Endodermal cell (in vitro differentiated cells): ENCODE data around the gene FKBP6. TPM values are rescaled to one million over a fixed set of nuclear protein-coding genes. Genes with fewer than 3 reads are reported as not detected.

Experiments
- DNase-seq: peaks from one replicate; pipeline ENCODE4 v3.0.0-alpha.2; 2017
- H3K27ac ChIP-seq: 2 replicates; pipeline ENCODE4 v1.5.1; 2013; ENCODE audit warnings: mild to moderate bottlenecking, low read depth, low read length, moderate library complexity
- H3K27me3 ChIP-seq: 2 replicates; pipeline ENCODE4 v1.6.1; 2013; ENCODE audit warnings: mild to moderate bottlenecking, low read length, moderate library complexity; ENCODE audit not compliant: insufficient read depth, control insufficient read depth, poor library complexity, severe bottlenecking
- H3K36me3 ChIP-seq: 2 replicates; pipeline ENCODE4 v1.7.0; 2013; ENCODE audit warnings: mild to moderate bottlenecking, low read length, moderate library complexity; ENCODE audit not compliant: control insufficient read depth, insufficient read depth
- H3K4me1 ChIP-seq: one replicate; pipeline ENCODE4 v1.7.0; 2013; ENCODE audit warnings: low read length; ENCODE audit not compliant: control insufficient read depth, insufficient read depth
- H3K4me3 ChIP-seq: 2 replicates; pipeline ENCODE4 v1.5.1; 2013; ENCODE audit warnings: mild to moderate bottlenecking, low read length, moderate library complexity
- H3K9ac ChIP-seq: 2 replicates; pipeline ENCODE4 v1.6.1; 2013; ENCODE audit warnings: mild to moderate bottlenecking, low read length, moderate library complexity; ENCODE audit not compliant: poor library complexity, severe bottlenecking; ENCODE audit errors: extremely low read depth
- H3K9me3 ChIP-seq: 2 replicates; pipeline ENCODE4 v1.6.1; 2013; ENCODE audit warnings: mild to moderate bottlenecking, low read length, moderate library complexity; ENCODE audit not compliant: control insufficient read depth
- H3K27ac Mint-ChIP-seq: 2 replicates; pipeline ENCODE4 v1.8.0; 2020; ENCODE audit warnings: mixed read lengths
- H3K27me3 Mint-ChIP-seq: 2 replicates; pipeline ENCODE4 v1.8.0; 2021; ENCODE audit warnings: mild to moderate bottlenecking, mixed read lengths; ENCODE audit not compliant: insufficient read depth
- H3K36me3 Mint-ChIP-seq: 2 replicates; pipeline ENCODE4 v1.8.0; 2020; ENCODE audit warnings: low read depth, mixed read lengths
- H3K4me1 Mint-ChIP-seq: 2 replicates; pipeline ENCODE4 v1.8.0; 2020; ENCODE audit warnings: mixed read lengths
- H3K4me3 Mint-ChIP-seq: 2 replicates; pipeline ENCODE4 v1.8.0; 2020; ENCODE audit warnings: mild to moderate bottlenecking, moderate library complexity, mixed read lengths
- H3K9me3 Mint-ChIP-seq: 2 replicates; pipeline ENCODE4 v1.8.0; 2020; ENCODE audit warnings: mild to moderate bottlenecking, mixed read lengths
- WGBS, 2 experiments: methylation state at CpG; one replicate each; pipeline versions ENCODE4 v1.1.5 to v1.1.7; 2013; ENCODE audit warnings: missing lambda C conversion rate in 2 of 2, mixed read lengths in 1 of 2; ENCODE audit not compliant: insufficient coverage in 1 of 2, insufficient read length in 1 of 2; 5-methylcytosine and 5-hydroxymethylcytosine counted together
- total RNA-seq, 2 donors: library from RNA; stranded (reverse); fragmentation: NEBNext Ultra II Directional in 1 of 2; extraction: Animal tissue kit (Norgen Biotek cat#: 25700) in 1 of 2; gene quantifications; 2 replicates in 1 of 2; 3 replicates in 1 of 2; pipeline ENCODE4 v1.2.1, GENCODE V29; 2021
- TF ChIP-seq, protein P1 (sequence below): fragments of 200-600 bp; sonication (generic); conservative IDR thresholded peaks from 2 replicates; pipeline ENCODE4 v1.5.0; 2021; ENCODE audit warnings: antibody characterized with exemption, mild to moderate bottlenecking

FKBP6 gene
- total RNA-seq, 2 donors from 2014 or later: not detected

DNA sequence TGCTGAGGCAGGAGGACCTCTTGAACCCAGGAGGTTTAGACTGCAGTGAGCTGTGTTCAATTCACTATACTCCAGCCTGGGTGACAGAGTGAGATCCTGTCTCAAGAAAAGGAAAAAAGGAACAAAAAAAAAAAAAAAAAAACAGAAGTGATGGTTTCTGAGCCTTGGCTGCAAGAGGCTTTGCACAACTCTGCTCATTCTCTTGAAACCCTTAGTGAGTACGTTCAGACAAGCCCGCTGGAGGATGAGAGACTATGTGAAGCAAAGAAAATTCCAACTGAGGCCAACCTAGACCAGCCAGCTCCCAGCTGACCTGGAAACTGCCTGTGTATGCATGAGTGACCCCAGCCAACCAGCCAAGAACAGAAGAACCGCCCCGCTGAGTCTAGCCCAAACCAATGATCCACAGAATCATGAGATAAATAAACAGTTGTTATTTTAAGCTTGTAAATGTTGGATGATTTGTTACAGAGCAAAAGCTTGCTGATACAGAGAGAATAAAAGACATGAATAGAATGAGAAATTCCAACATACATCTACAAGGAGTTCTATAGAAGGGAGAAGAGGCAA lies 55.1 kb downstream of the FKBP6 start:
- no peaks in the 10 kb centered on the region for H3K4me1 Mint-ChIP-seq
- no peak overlapping the region for H3K4me3 Mint-ChIP-seq
- 88 to 96% methylated on average over 4 of the region's 4 CpGs for WGBS, 2 experiments
- Histone ChIP-seq H3K27ac (no peak overlapping the region), H3K27me3 (no peaks in the 10 kb centered on the region), H3K9ac (no peak overlapping the region), H3K9me3 (peaks cover 13% of the 10 kb centered on the region), H3K36me3 (no peaks in the 10 kb centered on the region), H3K4me3 (no peak overlapping the region), H3K4me1 (no peaks in the 10 kb centered on the region)
- H3K36me3 Mint-ChIP-seq: no peaks in the 10 kb centered on the region
- TF ChIP-seq, protein P1, sequence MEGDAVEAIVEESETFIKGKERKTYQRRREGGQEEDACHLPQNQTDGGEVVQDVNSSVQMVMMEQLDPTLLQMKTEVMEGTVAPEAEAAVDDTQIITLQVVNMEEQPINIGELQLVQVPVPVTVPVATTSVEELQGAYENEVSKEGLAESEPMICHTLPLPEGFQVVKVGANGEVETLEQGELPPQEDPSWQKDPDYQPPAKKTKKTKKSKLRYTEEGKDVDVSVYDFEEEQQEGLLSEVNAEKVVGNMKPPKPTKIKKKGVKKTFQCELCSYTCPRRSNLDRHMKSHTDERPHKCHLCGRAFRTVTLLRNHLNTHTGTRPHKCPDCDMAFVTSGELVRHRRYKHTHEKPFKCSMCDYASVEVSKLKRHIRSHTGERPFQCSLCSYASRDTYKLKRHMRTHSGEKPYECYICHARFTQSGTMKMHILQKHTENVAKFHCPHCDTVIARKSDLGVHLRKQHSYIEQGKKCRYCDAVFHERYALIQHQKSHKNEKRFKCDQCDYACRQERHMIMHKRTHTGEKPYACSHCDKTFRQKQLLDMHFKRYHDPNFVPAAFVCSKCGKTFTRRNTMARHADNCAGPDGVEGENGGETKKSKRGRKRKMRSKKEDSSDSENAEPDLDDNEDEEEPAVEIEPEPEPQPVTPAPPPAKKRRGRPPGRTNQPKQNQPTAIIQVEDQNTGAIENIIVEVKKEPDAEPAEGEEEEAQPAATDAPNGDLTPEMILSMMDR: no peak
- H3K27me3 Mint-ChIP-seq: peaks cover 8% of the 10 kb centered on the region
- H3K9me3 Mint-ChIP-seq: peaks cover 24% of the 10 kb centered on the region
- no peak for DNase-seq
- H3K27ac Mint-ChIP-seq: no peak overlapping the region

DNA sequence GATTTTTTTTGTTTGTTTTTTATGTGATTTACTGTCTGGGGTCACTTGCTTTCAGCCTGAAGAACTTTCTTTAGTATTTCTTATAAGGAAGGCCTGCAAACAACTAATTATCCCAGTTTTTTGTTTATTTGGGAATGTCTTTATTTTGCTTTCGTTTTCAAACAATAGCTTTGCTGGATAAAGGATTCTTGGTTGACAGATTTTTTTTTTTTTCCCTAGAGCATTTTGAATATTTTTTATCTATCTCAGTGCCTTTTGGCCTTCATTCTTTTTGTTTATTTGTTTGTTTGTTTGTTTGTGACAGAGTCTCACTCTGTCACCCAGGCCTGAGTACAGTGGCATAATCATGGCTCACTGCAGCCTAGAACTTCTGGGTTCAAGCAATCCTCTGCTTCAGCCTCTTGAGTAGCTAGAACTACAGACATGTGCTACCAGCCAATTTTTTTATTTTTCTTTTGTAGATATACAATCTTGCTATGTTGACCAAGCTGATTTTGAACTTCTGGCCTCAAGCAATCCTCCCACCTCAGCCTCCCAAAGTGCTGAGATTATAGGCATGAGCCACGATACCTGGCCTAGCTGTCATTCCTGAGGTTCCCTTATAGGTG lies 59.4 kb downstream of the FKBP6 start:
- Mint-ChIP-seq H3K4me1 (no peaks in the 10 kb centered on the region), H3K27me3 (peaks cover 5% of the 10 kb centered on the region), H3K9me3 (peaks cover 52% of the 10 kb centered on the region), H3K4me3 (no peak overlapping the region), H3K36me3 (no peaks in the 10 kb centered on the region), H3K27ac (no peak overlapping the region)
- no peaks in the 10 kb centered on the region for H3K27me3 ChIP-seq
- no peak for DNase-seq
- H3K27ac ChIP-seq: no peak overlapping the region
- no peaks in the 10 kb centered on the region for H3K4me1 ChIP-seq
- peaks cover 20% of the 10 kb centered on the region for H3K9me3 ChIP-seq
- H3K9ac ChIP-seq: no peak overlapping the region
- WGBS, 2 experiments: 94 to 100% methylated on average over 1 to 2 of the region's 2 CpGs
- TF ChIP-seq, protein P1: no peak
- no peaks in the 10 kb centered on the region for H3K36me3 ChIP-seq
- H3K4me3 ChIP-seq: no peak overlapping the region

DNA sequence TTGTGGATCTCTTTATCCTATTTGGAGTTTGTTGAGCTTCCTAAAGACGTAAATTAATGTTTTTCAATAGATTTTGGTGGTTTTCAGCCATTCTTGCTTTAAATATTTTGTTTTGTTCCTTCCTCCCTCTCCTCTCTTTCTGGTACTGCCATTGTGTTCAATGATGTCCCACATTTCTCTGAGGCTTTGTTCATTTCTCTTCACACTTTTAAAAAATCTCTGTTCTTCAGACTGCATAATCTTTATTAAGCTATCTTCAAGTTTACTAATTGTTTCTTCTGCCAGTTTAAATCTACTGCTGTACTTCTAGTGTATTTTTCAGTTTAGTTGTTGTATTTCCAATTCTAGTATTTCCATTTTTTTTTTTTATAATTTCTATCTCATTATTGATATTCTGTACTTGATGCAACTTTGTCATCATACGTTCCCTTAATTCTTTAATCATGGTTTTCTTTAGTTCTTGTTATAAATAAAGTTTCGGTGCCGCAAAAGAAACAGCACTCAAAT lies 60.0 kb downstream of the FKBP6 start:
- H3K4me3 ChIP-seq: no peak overlapping the region
- DNase-seq: no peak
- no peaks in the 10 kb centered on the region for H3K27me3 ChIP-seq
- Mint-ChIP-seq H3K9me3 (peaks cover 51% of the 10 kb centered on the region), H3K27ac (no peak overlapping the region), H3K36me3 (no peaks in the 10 kb centered on the region), H3K4me3 (no peak overlapping the region), H3K27me3 (peaks cover 5% of the 10 kb centered on the region), H3K4me1 (no peaks in the 10 kb centered on the region)
- H3K36me3 ChIP-seq: no peaks in the 10 kb centered on the region
- no peak overlapping the region for H3K27ac ChIP-seq
- H3K9me3 ChIP-seq: peaks cover 20% of the 10 kb centered on the region
- WGBS, 2 experiments: 83 to 96% methylated on average over 1 to 4 of the region's 4 CpGs
- H3K9ac ChIP-seq: no peak overlapping the region
- TF ChIP-seq, protein P1: no peak
- no peaks in the 10 kb centered on the region for H3K4me1 ChIP-seq
